Measurements from ENCODE around the gene FARS2.

DNA sequence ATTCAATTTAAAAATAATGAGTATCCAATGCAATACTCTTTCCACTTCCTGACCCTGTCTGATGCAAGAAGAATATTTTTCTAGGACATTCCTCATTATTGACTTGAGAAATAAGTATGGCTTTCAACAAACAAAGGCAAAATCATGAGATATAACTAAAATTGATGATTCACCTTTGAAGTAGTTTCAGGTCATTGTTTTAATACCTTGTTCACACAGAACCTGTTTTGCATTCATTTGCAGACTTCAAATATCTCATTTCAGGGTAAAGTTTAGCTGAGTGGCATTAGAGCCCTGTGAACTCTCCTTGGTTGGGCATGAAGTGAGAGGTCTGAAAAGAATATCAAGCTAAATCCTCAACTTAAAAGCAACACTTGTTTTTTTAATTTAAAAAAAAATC is 436.2 kb downstream of the FARS2 start:
- TF ChIP-seq, protein P1, sequence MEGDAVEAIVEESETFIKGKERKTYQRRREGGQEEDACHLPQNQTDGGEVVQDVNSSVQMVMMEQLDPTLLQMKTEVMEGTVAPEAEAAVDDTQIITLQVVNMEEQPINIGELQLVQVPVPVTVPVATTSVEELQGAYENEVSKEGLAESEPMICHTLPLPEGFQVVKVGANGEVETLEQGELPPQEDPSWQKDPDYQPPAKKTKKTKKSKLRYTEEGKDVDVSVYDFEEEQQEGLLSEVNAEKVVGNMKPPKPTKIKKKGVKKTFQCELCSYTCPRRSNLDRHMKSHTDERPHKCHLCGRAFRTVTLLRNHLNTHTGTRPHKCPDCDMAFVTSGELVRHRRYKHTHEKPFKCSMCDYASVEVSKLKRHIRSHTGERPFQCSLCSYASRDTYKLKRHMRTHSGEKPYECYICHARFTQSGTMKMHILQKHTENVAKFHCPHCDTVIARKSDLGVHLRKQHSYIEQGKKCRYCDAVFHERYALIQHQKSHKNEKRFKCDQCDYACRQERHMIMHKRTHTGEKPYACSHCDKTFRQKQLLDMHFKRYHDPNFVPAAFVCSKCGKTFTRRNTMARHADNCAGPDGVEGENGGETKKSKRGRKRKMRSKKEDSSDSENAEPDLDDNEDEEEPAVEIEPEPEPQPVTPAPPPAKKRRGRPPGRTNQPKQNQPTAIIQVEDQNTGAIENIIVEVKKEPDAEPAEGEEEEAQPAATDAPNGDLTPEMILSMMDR (IDR thresholded peaks at IDR 0.05; ENCODE audit: borderline replicate concordance, extremely low read depth, low read length, poor library complexity, severe bottlenecking): no peak
- no peak for TF ChIP-seq EZH2 (IDR thresholded peaks at IDR 0.05; ENCODE audit: borderline replicate concordance, low read depth, low read length, severe bottlenecking)
